Measurements from ENCODE around the gene TPM2.

Gene TPM2

GRCh38 chr9:35705836-35706430, 16.2 kb upstream of the TPM2 start:
- Histone ChIP-seq H3K9ac (ENCODE audit: low read length) (no peak overlapping the region), H3K9me3 (ENCODE audit: low read length) (no peaks in the 10 kb centered on the region), H3K4me3 (ENCODE audit: low read depth in 1 of 2, low read length in 2 of 2) (no peak overlapping the region), H3K27me3 (ENCODE audit: control insufficient read depth in 1 of 2, insufficient read depth in 2 of 2, low read length in 2 of 2) (no peaks in the 10 kb centered on the region), H3K36me3 (ENCODE audit: insufficient read depth, low read length) (peaks cover 90% of the 10 kb centered on the region), H3K4me1 (ENCODE audit: insufficient read depth, low read length) (no peaks in the 10 kb centered on the region), H3K27ac (ENCODE audit: low read depth, low read length) (no peak overlapping the region)

GRCh38 chr9:35705372-35705771, 15.6 kb upstream of the TPM2 start:
- H3K27me3 ChIP-seq (ENCODE audit: control insufficient read depth in 1 of 2, insufficient read depth in 2 of 2, low read length in 2 of 2), result no peaks in the 10 kb centered on the region
- H3K4me1 ChIP-seq (ENCODE audit: insufficient read depth, low read length), result no peaks in the 10 kb centered on the region
- H3K9ac ChIP-seq (ENCODE audit: low read length), result no peak overlapping the region
- no peak overlapping the region for H3K27ac ChIP-seq (ENCODE audit: low read depth, low read length)
- H3K36me3 ChIP-seq (ENCODE audit: insufficient read depth, low read length), result peaks cover 90% of the 10 kb centered on the region
- no peaks in the 10 kb centered on the region for H3K9me3 ChIP-seq (ENCODE audit: low read length)
- no peak overlapping the region for H3K4me3 ChIP-seq (ENCODE audit: low read depth in 1 of 2, low read length in 2 of 2)

- H3K4me1 ChIP-seq (ENCODE audit: insufficient read depth, low read length), result no peaks in the 10 kb centered on the region
- H3K9ac ChIP-seq (ENCODE audit: low read length), result no peak overlapping the region
- no peak overlapping the region for H3K4me3 ChIP-seq (ENCODE audit: low read depth in 1 of 2, low read length in 2 of 2)
- no peaks in the 10 kb centered on the region for H3K27me3 ChIP-seq (ENCODE audit: control insufficient read depth in 1 of 2, insufficient read depth in 2 of 2, low read length in 2 of 2)
- no peak overlapping the region for H3K27ac ChIP-seq (ENCODE audit: low read depth, low read length)
- H3K9me3 ChIP-seq (ENCODE audit: low read length), result no peaks in the 10 kb centered on the region
- H3K36me3 ChIP-seq (ENCODE audit: insufficient read depth, low read length), result peaks cover 98% of the 10 kb centered on the region
These were observed 14.4 kb upstream of the TPM2 start for GRCh38 chr9:35703906-35704672.

GRCh38 chr9:35702696-35703095, 13.0 kb upstream of the TPM2 start:
- Histone ChIP-seq H3K4me3 (ENCODE audit: low read depth in 1 of 2, low read length in 2 of 2) (no peak overlapping the region), H3K27me3 (ENCODE audit: control insufficient read depth in 1 of 2, insufficient read depth in 2 of 2, low read length in 2 of 2) (no peaks in the 10 kb centered on the region), H3K9me3 (ENCODE audit: low read length) (no peaks in the 10 kb centered on the region), H3K4me1 (ENCODE audit: insufficient read depth, low read length) (no peaks in the 10 kb centered on the region), H3K9ac (ENCODE audit: low read length) (no peak overlapping the region), H3K27ac (ENCODE audit: low read depth, low read length) (no peak overlapping the region), H3K36me3 (ENCODE audit: insufficient read depth, low read length) (peaks cover 98% of the 10 kb centered on the region)

- Histone ChIP-seq H3K36me3 (ENCODE audit: insufficient read depth, low read length) (peaks cover 98% of the 10 kb centered on the region), H3K9ac (ENCODE audit: low read length) (no peak overlapping the region), H3K4me3 (ENCODE audit: low read depth in 1 of 2, low read length in 2 of 2) (no peak overlapping the region), H3K27me3 (ENCODE audit: control insufficient read depth in 1 of 2, insufficient read depth in 2 of 2, low read length in 2 of 2) (no peaks in the 10 kb centered on the region), H3K9me3 (ENCODE audit: low read length) (no peaks in the 10 kb centered on the region), H3K4me1 (ENCODE audit: insufficient read depth, low read length) (peaks cover 8% of the 10 kb centered on the region), H3K27ac (ENCODE audit: low read depth, low read length) (no peak overlapping the region)
These were observed 11.2 kb upstream of the TPM2 start for GRCh38 chr9:35700942-35701341.

GRCh38 chr9:35700031-35700430, 10.3 kb upstream of the TPM2 start:
- Histone ChIP-seq H3K9me3 (ENCODE audit: low read length) (no peaks in the 10 kb centered on the region), H3K27me3 (ENCODE audit: control insufficient read depth in 1 of 2, insufficient read depth in 2 of 2, low read length in 2 of 2) (no peaks in the 10 kb centered on the region), H3K27ac (ENCODE audit: low read depth, low read length) (no peak overlapping the region), H3K4me1 (ENCODE audit: insufficient read depth, low read length) (peaks cover 8% of the 10 kb centered on the region), H3K9ac (ENCODE audit: low read length) (no peak overlapping the region), H3K36me3 (ENCODE audit: insufficient read depth, low read length) (peaks cover 94% of the 10 kb centered on the region), H3K4me3 (ENCODE audit: low read depth in 1 of 2, low read length in 2 of 2) (no peak overlapping the region)

- Histone ChIP-seq H3K4me1 (ENCODE audit: insufficient read depth, low read length) (peaks cover 8% of the 10 kb centered on the region), H3K36me3 (ENCODE audit: insufficient read depth, low read length) (peaks cover 76% of the 10 kb centered on the region), H3K4me3 (ENCODE audit: low read depth in 1 of 2, low read length in 2 of 2) (no peak overlapping the region), H3K27me3 (ENCODE audit: control insufficient read depth in 1 of 2, insufficient read depth in 2 of 2, low read length in 2 of 2) (no peaks in the 10 kb centered on the region), H3K9ac (ENCODE audit: low read length) (no peak overlapping the region), H3K27ac (ENCODE audit: low read depth, low read length) (no peak overlapping the region), H3K9me3 (ENCODE audit: low read length) (no peaks in the 10 kb centered on the region)
These were observed 8.5 kb upstream of the TPM2 start for GRCh38 chr9:35698231-35698630.

GRCh38 chr9:35697486-35697885, 7.8 kb upstream of the TPM2 start:
- Histone ChIP-seq H3K27ac (ENCODE audit: low read depth, low read length) (peak overlapping the region; percentile 36), H3K27me3 (ENCODE audit: control insufficient read depth in 1 of 2, insufficient read depth in 2 of 2, low read length in 2 of 2) (no peaks in the 10 kb centered on the region), H3K4me1 (ENCODE audit: insufficient read depth, low read length) (peaks cover 8% of the 10 kb centered on the region), H3K4me3 (ENCODE audit: low read depth in 1 of 2, low read length in 2 of 2) (no peak overlapping the region), H3K9me3 (ENCODE audit: low read length) (no peaks in the 10 kb centered on the region), H3K36me3 (ENCODE audit: insufficient read depth, low read length) (peaks cover 69% of the 10 kb centered on the region), H3K9ac (ENCODE audit: low read length) (no peak overlapping the region)

GRCh38 chr9:35696520-35697215, 6.9 kb upstream of the TPM2 start:
- Histone ChIP-seq H3K4me1 (ENCODE audit: insufficient read depth, low read length) (peaks cover 15% of the 10 kb centered on the region), H3K4me3 (ENCODE audit: low read depth in 1 of 2, low read length in 2 of 2) (no peak overlapping the region), H3K27me3 (ENCODE audit: control insufficient read depth in 1 of 2, insufficient read depth in 2 of 2, low read length in 2 of 2) (no peaks in the 10 kb centered on the region), H3K9me3 (ENCODE audit: low read length) (no peaks in the 10 kb centered on the region), H3K36me3 (ENCODE audit: insufficient read depth, low read length) (peaks cover 62% of the 10 kb centered on the region), H3K27ac (ENCODE audit: low read depth, low read length) (peak overlapping the region; percentile 48), H3K9ac (ENCODE audit: low read length) (no peak overlapping the region)

GRCh38 chr9:35695943-35696401, 6.2 kb upstream of the TPM2 start:
- Histone ChIP-seq H3K27me3 (ENCODE audit: control insufficient read depth in 1 of 2, insufficient read depth in 2 of 2, low read length in 2 of 2) (no peaks in the 10 kb centered on the region), H3K4me3 (ENCODE audit: low read depth in 1 of 2, low read length in 2 of 2) (no peak overlapping the region), H3K4me1 (ENCODE audit: insufficient read depth, low read length) (peaks cover 21% of the 10 kb centered on the region), H3K9ac (ENCODE audit: low read length) (no peak overlapping the region), H3K27ac (ENCODE audit: low read depth, low read length) (peak overlapping the region; percentile 48), H3K36me3 (ENCODE audit: insufficient read depth, low read length) (peaks cover 55% of the 10 kb centered on the region), H3K9me3 (ENCODE audit: low read length) (no peaks in the 10 kb centered on the region)

- H3K9me3 ChIP-seq (ENCODE audit: low read length), result no peaks in the 10 kb centered on the region
- H3K4me3 ChIP-seq (ENCODE audit: low read depth in 1 of 2, low read length in 2 of 2), result peak overlapping the region; percentile 73 to 99
- peak overlapping the region; percentile 98 for H3K27ac ChIP-seq (ENCODE audit: low read depth, low read length)
- H3K4me1 ChIP-seq (ENCODE audit: insufficient read depth, low read length), result peaks cover 19% of the 10 kb centered on the region
- no peaks in the 10 kb centered on the region for H3K27me3 ChIP-seq (ENCODE audit: control insufficient read depth in 1 of 2, insufficient read depth in 2 of 2, low read length in 2 of 2)
- H3K9ac ChIP-seq (ENCODE audit: low read length), result peak overlapping the region; percentile 80
- peaks cover 38% of the 10 kb centered on the region for H3K36me3 ChIP-seq (ENCODE audit: insufficient read depth, low read length)
These were observed 2.1 kb upstream of the TPM2 start for GRCh38 chr9:35691757-35692301.
